Activated naive CD8-positive, alpha-beta T cell (primary cell): ENCODE results near the gene SGCB.
"Not testable (repeated sequence)": the region's sequence is repeated elsewhere in the genome, so short reads cannot be mapped to it uniquely, and the experiment has no call there.

Experiments
- H3K27ac Mint-ChIP-seq: one replicate; pipeline ENCODE4 v1.8.0; 2021; ENCODE audit warnings: mixed read lengths
- H3K27me3 Mint-ChIP-seq: one replicate; pipeline ENCODE4 v1.8.0; 2021; ENCODE audit warnings: mixed read lengths
- H3K36me3 Mint-ChIP-seq: one replicate; pipeline ENCODE4 v1.8.0; 2021; ENCODE audit warnings: mixed read lengths
- H3K4me1 Mint-ChIP-seq: one replicate; pipeline ENCODE4 v1.8.0; 2021; ENCODE audit warnings: low read depth, mixed read lengths
- H3K4me3 Mint-ChIP-seq: one replicate; pipeline ENCODE4 v1.8.0; 2021; ENCODE audit warnings: mild to moderate bottlenecking, mixed read lengths
- H3K9me3 Mint-ChIP-seq: one replicate; pipeline ENCODE4 v1.8.0; 2021; ENCODE audit warnings: low read depth, mixed read lengths

Gene SGCB

DNA sequence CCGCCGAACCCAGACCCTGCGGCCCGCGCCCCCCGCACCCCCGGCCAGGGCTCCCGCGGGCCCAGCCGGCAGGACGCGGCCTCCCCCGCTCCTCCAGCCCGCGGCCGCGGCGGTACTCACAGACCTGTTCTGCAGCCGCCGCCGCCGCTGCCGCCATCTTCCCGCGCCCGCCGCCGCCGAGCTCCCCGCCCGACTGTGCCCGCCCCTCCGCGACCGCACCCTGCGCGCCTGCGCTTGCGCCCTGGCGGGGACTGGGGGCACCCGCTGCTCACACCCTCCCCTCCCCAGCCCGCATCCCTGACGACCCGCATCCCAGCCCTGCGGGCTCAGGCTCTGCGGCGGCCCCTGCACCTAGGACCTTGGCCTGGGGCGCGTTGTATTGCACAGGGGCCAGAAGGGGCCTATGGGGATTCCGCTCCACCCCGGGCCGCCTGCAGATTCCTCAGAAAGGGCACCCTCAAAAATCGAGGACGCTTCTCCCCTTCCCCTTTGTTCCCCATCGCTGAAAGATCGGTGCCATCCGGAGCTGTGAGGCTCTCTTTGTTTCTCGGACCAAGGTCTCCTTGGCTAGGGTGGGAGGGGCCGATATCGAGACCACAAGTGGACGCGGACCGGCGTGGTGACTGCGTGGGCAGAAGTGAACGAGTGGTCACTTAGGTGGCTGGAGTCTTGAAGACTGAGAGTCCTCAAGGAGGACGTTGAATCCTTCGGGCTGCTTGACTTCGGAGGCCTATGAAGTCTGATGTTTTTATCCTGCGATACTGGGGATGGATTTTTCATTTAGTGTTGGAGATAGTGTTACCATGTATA is at the start of gene SGCB:
Gene SGCB, minus strand, starts transcription at position 197 of the 810 bp plus-strand sequence. Its CDS starts 40 bp downstream, at position 157.
- Mint-ChIP-seq H3K4me3 (peak within 1 kb of the TSS; percentile 88), H3K36me3 (no peaks in the 10 kb centered on the region), H3K9me3 (no peaks in the 10 kb centered on the region), H3K4me1 (peaks cover 20% of the 10 kb centered on the region), H3K27ac (peak within 1 kb of the TSS; percentile 12), H3K27me3 (peaks cover 10% of the 10 kb centered on the region)

DNA sequence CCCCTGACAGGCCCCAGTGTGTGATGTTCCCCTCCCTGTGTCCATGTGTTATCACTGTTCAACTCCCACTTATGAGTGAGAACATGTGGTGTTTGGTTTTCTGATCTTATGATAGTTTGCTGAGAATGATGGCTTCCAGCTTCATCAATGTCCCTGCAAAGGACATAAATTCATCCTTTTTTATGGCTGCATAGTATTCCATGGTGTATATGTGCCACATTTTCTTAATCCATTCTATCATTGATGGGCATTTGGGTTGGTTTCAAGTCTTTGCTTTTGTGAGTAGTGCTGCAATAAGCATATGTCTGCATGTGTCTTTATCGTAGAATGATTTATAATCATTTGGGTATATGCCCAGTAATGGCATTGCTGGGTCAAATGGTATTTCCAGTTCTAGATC is 48.3 kb upstream of the SGCB start:
- not testable (repeated sequence) for H3K27ac Mint-ChIP-seq, H3K9me3 Mint-ChIP-seq, H3K4me3 Mint-ChIP-seq, H3K4me1 Mint-ChIP-seq, H3K36me3 Mint-ChIP-seq
- peaks cover 16% of the 10 kb centered on the region for H3K27me3 Mint-ChIP-seq

DNA sequence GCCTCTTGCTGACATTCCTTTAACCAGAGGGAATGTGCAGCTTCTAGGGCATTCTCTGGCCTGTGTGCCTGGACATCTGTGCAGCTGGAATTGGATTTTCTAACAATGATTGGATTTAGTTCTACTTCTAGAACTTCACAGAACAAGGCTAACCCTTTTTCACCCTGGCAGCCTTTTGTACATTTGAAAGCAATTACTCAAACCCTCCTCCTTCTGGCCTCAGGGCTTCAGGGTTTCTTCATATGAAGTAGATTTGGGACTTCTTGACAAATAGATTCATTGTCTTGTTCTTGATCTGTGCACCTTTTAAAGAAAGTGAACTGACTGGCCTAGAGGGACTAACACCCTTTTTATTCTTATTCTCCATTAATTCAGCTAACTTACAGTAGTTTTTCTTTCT is 43.1 kb upstream of the SGCB start:
- no peaks in the 10 kb centered on the region for H3K9me3 Mint-ChIP-seq
- H3K27me3 Mint-ChIP-seq, result peaks cover 13% of the 10 kb centered on the region
- H3K4me3 Mint-ChIP-seq, result no peak overlapping the region
- no peaks in the 10 kb centered on the region for H3K4me1 Mint-ChIP-seq
- no peak overlapping the region for H3K27ac Mint-ChIP-seq
- H3K36me3 Mint-ChIP-seq, result no peaks in the 10 kb centered on the region

DNA sequence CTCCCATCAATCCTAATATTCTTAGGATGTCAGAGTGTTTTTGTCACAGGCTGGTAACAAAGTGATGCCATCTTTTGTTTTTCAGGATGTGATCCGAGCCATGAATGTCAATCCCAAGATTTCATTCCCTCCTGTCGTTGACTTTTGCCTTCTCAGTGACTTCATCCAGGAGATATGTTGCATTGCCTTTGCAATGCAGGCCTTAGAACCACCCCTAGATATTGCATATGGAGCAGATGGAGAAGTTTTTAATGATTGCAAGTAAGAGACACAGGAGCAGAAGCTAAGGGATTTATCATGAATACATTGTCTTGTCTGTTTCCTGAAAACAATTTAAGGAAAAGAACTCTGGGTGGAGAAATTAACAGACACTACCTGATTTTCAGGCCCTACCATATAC is 41.6 kb upstream of the SGCB start:
- H3K4me3 Mint-ChIP-seq, result no peak overlapping the region
- no peaks in the 10 kb centered on the region for H3K36me3 Mint-ChIP-seq
- no peak overlapping the region for H3K27ac Mint-ChIP-seq
- H3K4me1 Mint-ChIP-seq, result no peaks in the 10 kb centered on the region
- H3K27me3 Mint-ChIP-seq, result peaks cover 21% of the 10 kb centered on the region
- H3K9me3 Mint-ChIP-seq, result no peaks in the 10 kb centered on the region

DNA sequence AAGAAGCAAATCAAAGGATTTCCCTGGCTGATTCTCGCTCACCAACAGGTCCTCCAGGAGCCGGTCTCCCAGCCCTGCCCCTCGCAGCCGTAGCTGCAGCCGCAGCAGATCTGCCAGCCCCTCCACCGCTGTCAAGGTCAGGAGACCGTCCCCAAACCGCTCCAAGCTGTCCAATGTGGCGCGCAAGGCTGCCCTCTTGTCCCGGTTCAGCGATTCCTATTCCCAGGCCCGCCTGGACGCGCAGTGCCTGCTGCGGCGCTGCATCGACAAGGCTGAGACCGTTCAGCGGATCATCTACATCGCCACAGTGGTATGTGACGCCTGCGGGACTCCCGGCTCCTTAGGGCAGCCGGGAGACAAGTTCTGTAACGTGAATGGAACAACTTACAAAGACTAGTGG is 38.6 kb upstream of the SGCB start:
- Mint-ChIP-seq H3K4me3 (no peak overlapping the region), H3K27me3 (peaks cover 28% of the 10 kb centered on the region), H3K9me3 (no peaks in the 10 kb centered on the region), H3K27ac (no peak overlapping the region), H3K36me3 (no peaks in the 10 kb centered on the region), H3K4me1 (no peaks in the 10 kb centered on the region)

- H3K27me3 Mint-ChIP-seq, result peaks cover 44% of the 10 kb centered on the region
Observed at GRCh38 chr4:52071791-52072546, 33.9 kb upstream of the SGCB start.

DNA sequence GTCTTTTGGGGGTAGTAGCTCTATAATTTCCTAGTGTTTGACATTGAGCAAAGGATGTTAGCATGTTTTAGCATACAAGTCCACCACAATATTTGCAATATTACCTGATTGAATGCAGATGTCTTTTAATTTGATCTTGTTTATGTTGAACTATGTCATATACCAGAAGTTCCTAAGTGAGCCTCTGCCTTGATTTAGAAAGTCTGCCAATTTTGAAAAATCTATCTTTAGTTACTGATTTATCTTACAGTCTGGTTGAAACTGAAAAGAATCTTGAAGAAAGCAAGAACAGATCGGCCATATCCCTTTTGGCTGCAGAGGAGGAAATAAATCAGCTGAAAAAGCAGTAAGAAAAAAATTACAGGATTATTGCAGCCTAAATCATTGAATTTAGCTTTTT is 31.5 kb upstream of the SGCB start:
- no peaks in the 10 kb centered on the region for H3K9me3 Mint-ChIP-seq
- H3K27me3 Mint-ChIP-seq, result peaks cover 43% of the 10 kb centered on the region
- H3K27ac Mint-ChIP-seq, result no peak overlapping the region
- H3K4me3 Mint-ChIP-seq, result no peak overlapping the region
- no peaks in the 10 kb centered on the region for H3K36me3 Mint-ChIP-seq
- H3K4me1 Mint-ChIP-seq, result no peaks in the 10 kb centered on the region

More at GRCh38 chr4:52071791-52072546, 33.9 kb upstream of the SGCB start:
- H3K27ac Mint-ChIP-seq, result no peak overlapping the region
- H3K4me3 Mint-ChIP-seq, result no peak overlapping the region
- no peaks in the 10 kb centered on the region for H3K9me3 Mint-ChIP-seq
- no peaks in the 10 kb centered on the region for H3K4me1 Mint-ChIP-seq
- H3K36me3 Mint-ChIP-seq, result no peaks in the 10 kb centered on the region

- peaks cover 16% of the 10 kb centered on the region for H3K27me3 Mint-ChIP-seq
- no peaks in the 10 kb centered on the region for H3K36me3 Mint-ChIP-seq
- no peaks in the 10 kb centered on the region for H3K4me1 Mint-ChIP-seq
- H3K9me3 Mint-ChIP-seq, result no peaks in the 10 kb centered on the region
- H3K27ac Mint-ChIP-seq, result no peak overlapping the region
- no peak overlapping the region for H3K4me3 Mint-ChIP-seq
Observed at GRCh38 chr4:52059372-52059771, 21.3 kb upstream of the SGCB start.

GRCh38 chr4:52058275-52058674 is 20.2 kb upstream of the SGCB start:
- no peak overlapping the region for H3K4me3 Mint-ChIP-seq
- peaks cover 23% of the 10 kb centered on the region for H3K27me3 Mint-ChIP-seq
- no peaks in the 10 kb centered on the region for H3K9me3 Mint-ChIP-seq
- H3K36me3 Mint-ChIP-seq, result no peaks in the 10 kb centered on the region
- no peaks in the 10 kb centered on the region for H3K4me1 Mint-ChIP-seq
- H3K27ac Mint-ChIP-seq, result no peak overlapping the region

GRCh38 chr4:52057196-52057595 is 19.1 kb upstream of the SGCB start:
- H3K9me3 Mint-ChIP-seq, result no peaks in the 10 kb centered on the region
- H3K4me3 Mint-ChIP-seq, result no peak overlapping the region
- H3K36me3 Mint-ChIP-seq, result no peaks in the 10 kb centered on the region
- peaks cover 5% of the 10 kb centered on the region for H3K4me1 Mint-ChIP-seq
- H3K27ac Mint-ChIP-seq, result no peak overlapping the region
- H3K27me3 Mint-ChIP-seq, result peaks cover 33% of the 10 kb centered on the region

- Mint-ChIP-seq H3K4me3 (no peak overlapping the region), H3K4me1 (peaks cover 16% of the 10 kb centered on the region), H3K9me3 (no peaks in the 10 kb centered on the region), H3K36me3 (no peaks in the 10 kb centered on the region), H3K27me3 (peaks cover 44% of the 10 kb centered on the region), H3K27ac (no peak overlapping the region)
Observed at GRCh38 chr4:52054254-52054653, 16.2 kb upstream of the SGCB start.

DNA sequence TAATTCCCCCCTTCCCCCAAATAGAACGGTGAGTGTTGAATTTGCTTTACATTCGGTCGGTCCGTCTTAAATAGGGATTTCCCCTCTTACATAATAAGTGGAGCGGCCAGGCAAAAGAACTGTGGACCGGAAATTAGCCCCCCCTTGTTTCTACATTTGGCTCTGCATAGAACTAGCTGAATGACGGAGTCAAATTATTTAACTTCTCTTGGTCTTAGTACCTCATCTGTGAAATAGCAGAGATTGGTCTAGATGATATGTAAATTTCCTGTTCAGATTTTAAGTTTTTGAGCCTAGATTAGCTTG is 14.3 kb upstream of the SGCB start:
- Mint-ChIP-seq H3K4me1 (peaks cover 16% of the 10 kb centered on the region), H3K4me3 (peak overlapping the region; percentile 33), H3K36me3 (no peaks in the 10 kb centered on the region), H3K27ac (no peak overlapping the region), H3K9me3 (no peaks in the 10 kb centered on the region), H3K27me3 (peaks cover 48% of the 10 kb centered on the region)

GRCh38 chr4:52051615-52052474 is 13.7 kb upstream of the SGCB start:
- no peaks in the 10 kb centered on the region for H3K9me3 Mint-ChIP-seq
- H3K36me3 Mint-ChIP-seq, result no peaks in the 10 kb centered on the region
- H3K27ac Mint-ChIP-seq, result no peak overlapping the region
- H3K27me3 Mint-ChIP-seq, result peaks cover 48% of the 10 kb centered on the region
- H3K4me1 Mint-ChIP-seq, result peaks cover 16% of the 10 kb centered on the region
- H3K4me3 Mint-ChIP-seq, result peak overlapping the region; percentile 72

GRCh38 chr4:52051213-52051614 is 13.1 kb upstream of the SGCB start, which contains the start of gene SPATA18:
TSS of gene SPATA18 (plus strand) at chr4:52051304. CDS start at chr4:52051705, 401 bp downstream.
- no peaks in the 10 kb centered on the region for H3K9me3 Mint-ChIP-seq
- H3K36me3 Mint-ChIP-seq, result no peaks in the 10 kb centered on the region
- H3K4me3 Mint-ChIP-seq, result peak within 1 kb of the TSS; percentile 72
- H3K4me1 Mint-ChIP-seq, result peaks cover 16% of the 10 kb centered on the region
- peaks cover 49% of the 10 kb centered on the region for H3K27me3 Mint-ChIP-seq
- H3K27ac Mint-ChIP-seq, result no peak within 1 kb of the TSS

GRCh38 chr4:52049266-52049665 is 11.2 kb upstream of the SGCB start:
- no peaks in the 10 kb centered on the region for H3K36me3 Mint-ChIP-seq
- no peaks in the 10 kb centered on the region for H3K9me3 Mint-ChIP-seq
- no peak overlapping the region for H3K27ac Mint-ChIP-seq
- H3K4me1 Mint-ChIP-seq, result peaks cover 16% of the 10 kb centered on the region
- H3K4me3 Mint-ChIP-seq, result no peak overlapping the region
- H3K27me3 Mint-ChIP-seq, result peaks cover 51% of the 10 kb centered on the region
